Stomach (tissue), 9 donors: Measurements from ENCODE around the gene PDGFD. TPM values are rescaled to one million over a fixed set of nuclear protein-coding genes. Genes with fewer than 3 reads are reported as not detected.

Experiments
- DNase-seq, 2 donors: peaks; one replicate each; pipeline versions ENCODE4 v3.0.0 to v3.0.0-alpha.2; 2013 to 2019
- H3K27ac ChIP-seq, 5 donors: fragments of 200-600 bp in 4 of 5; sonication (generic) in 4 of 5; one replicate each; pipeline ENCODE4 v1.5.1; 2013 to 2019; ENCODE audit warnings: mild to moderate bottlenecking in 1 of 5, moderate library complexity in 1 of 5
- H3K27me3 ChIP-seq, 3 donors: fragments of 200-600 bp; sonication (generic); one replicate each; pipeline ENCODE4 v1.5.1; 2017 to 2019; ENCODE audit warnings: mixed run types in 1 of 3
- H3K36me3 ChIP-seq, 4 donors: fragments of 200-600 bp; sonication (generic); 1 replicate in 3 of 4; 2 replicates in 1 of 4; pipeline ENCODE4 v1.5.1; 2016 to 2019
- H3K4me1 ChIP-seq, 4 donors: fragments of 200-600 bp; sonication (generic); one replicate each; pipeline ENCODE4 v1.5.1; 2016 to 2019
- H3K4me3 ChIP-seq, 4 donors: fragments of 200-600 bp; sonication (generic) in 3 of 4; one replicate each; pipeline ENCODE4 v1.5.1; 2016 to 2019; ENCODE audit warnings: mild to moderate bottlenecking in 1 of 4
- H3K9me3 ChIP-seq, 4 donors: fragments of 200-600 bp; sonication (generic); one replicate each; pipeline ENCODE4 v1.5.1; 2016 to 2019
- EP300 ChIP-seq: sonication (generic); formaldehyde crosslinking; IDR thresholded peaks from one replicate; pipeline ENCODE4 v1.6.1; 2017; ENCODE audit warnings: antibody characterized with exemption
- POLR2A ChIP-seq, 4 donors: fragments of 450-650 bp; IDR thresholded peaks; one replicate each; pipeline ENCODE4 v1.6.1; 2016; ENCODE audit warnings: antibody characterized with exemption in 4 of 4, control low read depth in 2 of 4, mild to moderate bottlenecking in 1 of 4, moderate library complexity in 1 of 4
- POLR2AphosphoS5 ChIP-seq, 3 donors: sonication (generic); formaldehyde crosslinking; IDR thresholded peaks; one replicate each; pipeline ENCODE4 v1.6.1; 2016; ENCODE audit warnings: antibody characterized with exemption in 3 of 3
- WGBS, 5 donors: extraction: QIAGEN DNeasy Blood & Tissue Kit in 3 of 5; methylation state at CpG; one replicate each; pipeline versions ENCODE4 v1.1.5 to v1.1.7; 2013 to 2018; 5-methylcytosine and 5-hydroxymethylcytosine counted together
- intact Hi-C: fragments of 100-400 bp; cut with DNase I; formaldehyde crosslinking; loops from one replicate; pipeline ENCODE4 v1.15.1; 2023; ENCODE audit warnings: low total_unique reads
- polyA plus RNA-seq, 3 donors: library from polyadenylated mRNA; stranded (reverse); fragments of 200-250 nt; gene quantifications; one replicate each; pipeline ENCODE4 v1.2.3, GENCODE V29; 2013
- total RNA-seq, 5 donors: library from RNA; depleted of rRNA; stranded (reverse); fragments of >200 nt; gene quantifications; one replicate each; pipeline versions ENCODE4 v1.1.0 to v1.2.3, GENCODE V29; 2014 to 2016
- TF ChIP-seq, protein P1 (sequence below), 7 experiments: fragments of 450-650 bp in 4 of 7; fragments of 200-600 bp in 3 of 7; sonication (generic) in 3 of 7; IDR thresholded peaks; one replicate each; pipeline ENCODE4 v1.5.1; 2016 to 2019; ENCODE audit warnings: antibody characterized with exemption in 7 of 7, control low read depth in 2 of 7, mild to moderate bottlenecking in 1 of 7
- donor health status: healthy with polysubstance abuse.
- donor health status: Bipolar disorder and iron deficiency.
- donor health status: healthy.

The PDGFD gene
- total and polyA plus RNA-seq, 8 donors = 2.4 to 41.5 (median 9.0) TPM; not detected in 1

DNA sequence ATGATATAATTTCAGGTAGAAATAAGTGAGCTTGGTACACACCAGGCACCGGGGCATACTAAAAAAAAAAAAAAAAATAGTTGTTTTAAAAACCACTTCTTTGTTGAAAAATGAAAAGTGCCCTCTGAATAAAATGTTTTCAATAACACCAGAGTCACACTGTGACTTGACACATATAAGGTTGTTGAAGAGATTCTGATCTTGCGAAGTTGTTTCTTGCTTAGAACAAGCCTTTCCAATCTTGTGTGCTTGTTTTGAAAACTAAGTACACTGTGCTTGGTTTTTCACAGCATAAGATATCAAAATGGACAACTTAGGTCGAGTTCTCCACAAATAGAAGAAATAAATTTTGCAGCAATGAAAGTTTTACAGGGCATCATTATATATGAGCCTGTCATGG is 17.0 kb downstream of the PDGFD start:
- TF ChIP-seq EP300 (no peak), POLR2A (IDR thresholded peaks at IDR 0.05) (no peak), POLR2AphosphoS5 (IDR thresholded peaks at IDR 0.05) (no peak)
- TF ChIP-seq, protein P1, sequence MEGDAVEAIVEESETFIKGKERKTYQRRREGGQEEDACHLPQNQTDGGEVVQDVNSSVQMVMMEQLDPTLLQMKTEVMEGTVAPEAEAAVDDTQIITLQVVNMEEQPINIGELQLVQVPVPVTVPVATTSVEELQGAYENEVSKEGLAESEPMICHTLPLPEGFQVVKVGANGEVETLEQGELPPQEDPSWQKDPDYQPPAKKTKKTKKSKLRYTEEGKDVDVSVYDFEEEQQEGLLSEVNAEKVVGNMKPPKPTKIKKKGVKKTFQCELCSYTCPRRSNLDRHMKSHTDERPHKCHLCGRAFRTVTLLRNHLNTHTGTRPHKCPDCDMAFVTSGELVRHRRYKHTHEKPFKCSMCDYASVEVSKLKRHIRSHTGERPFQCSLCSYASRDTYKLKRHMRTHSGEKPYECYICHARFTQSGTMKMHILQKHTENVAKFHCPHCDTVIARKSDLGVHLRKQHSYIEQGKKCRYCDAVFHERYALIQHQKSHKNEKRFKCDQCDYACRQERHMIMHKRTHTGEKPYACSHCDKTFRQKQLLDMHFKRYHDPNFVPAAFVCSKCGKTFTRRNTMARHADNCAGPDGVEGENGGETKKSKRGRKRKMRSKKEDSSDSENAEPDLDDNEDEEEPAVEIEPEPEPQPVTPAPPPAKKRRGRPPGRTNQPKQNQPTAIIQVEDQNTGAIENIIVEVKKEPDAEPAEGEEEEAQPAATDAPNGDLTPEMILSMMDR (IDR thresholded peaks at IDR 0.05) = no peak
- WGBS, 5 donors = 71 to 76% (median 72%) methylated on average over 3 of the region's 3 CpGs
- Histone ChIP-seq H3K27ac (no peak overlapping the region), H3K4me3 (no peak overlapping the region), H3K36me3 (no peaks in the 10 kb centered on the region), H3K9me3 (no peaks in the 10 kb centered on the region), H3K4me1 (no peaks in the 10 kb centered on the region), H3K27me3 (no peaks in the 10 kb centered on the region)
- no peak for DNase-seq
- intact Hi-C loops = no loop called here

DNA sequence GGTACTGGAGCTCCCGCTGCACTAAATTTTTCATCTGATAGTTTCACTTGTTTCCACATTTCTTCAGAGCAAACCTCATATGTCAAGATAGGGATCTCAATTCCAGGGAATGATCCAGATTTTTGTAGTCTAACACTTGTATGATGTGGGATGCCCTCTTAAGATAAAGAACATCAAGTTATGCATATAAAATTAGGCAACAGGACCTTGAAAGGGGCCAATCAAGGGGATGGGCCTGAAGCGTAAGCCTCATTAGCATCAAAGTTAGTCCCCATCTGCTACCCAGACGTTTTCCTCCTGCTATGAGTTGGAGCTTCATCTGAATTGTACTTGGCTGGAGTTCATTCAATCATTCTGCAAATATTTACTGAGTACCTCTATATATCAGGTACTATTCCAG is 17.5 kb downstream of the PDGFD start:
- intact Hi-C loops = no loop called here
- TF ChIP-seq POLR2A (IDR thresholded peaks at IDR 0.05) (no peak), POLR2AphosphoS5 (IDR thresholded peaks at IDR 0.05) (no peak), EP300 (no peak)
- TF ChIP-seq, protein P1 (IDR thresholded peaks at IDR 0.05) = no peak
- Histone ChIP-seq H3K27me3 (no peaks in the 10 kb centered on the region), H3K4me1 (no peaks in the 10 kb centered on the region), H3K36me3 (no peaks in the 10 kb centered on the region), H3K27ac (no peak overlapping the region), H3K9me3 (no peaks in the 10 kb centered on the region), H3K4me3 (no peak overlapping the region)
- 68 to 76% (median 73%) methylated on average over 3 of the region's 3 CpGs for WGBS, 5 donors
- DNase-seq = no peak

DNA sequence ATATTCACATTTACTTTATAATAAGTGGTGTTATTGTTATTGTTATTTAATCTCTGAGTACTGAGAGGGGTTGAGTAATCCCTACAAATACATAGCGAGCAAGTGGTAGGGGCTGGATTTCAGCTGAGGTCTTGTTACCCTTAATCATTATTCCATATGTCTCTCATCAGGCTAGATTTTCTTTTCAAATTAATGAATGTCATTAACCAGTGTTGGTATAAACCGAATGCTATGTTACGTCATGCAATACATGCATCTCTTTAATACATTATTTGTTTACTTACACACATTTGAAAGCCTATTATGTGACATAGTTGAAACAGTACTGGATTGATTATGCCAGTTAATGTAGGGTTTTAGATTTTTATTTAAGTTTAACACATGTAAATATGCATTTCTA is 18.9 kb downstream of the PDGFD start:
- Histone ChIP-seq H3K27me3 (no peaks in the 10 kb centered on the region), H3K27ac (no peak overlapping the region), H3K36me3 (no peaks in the 10 kb centered on the region), H3K9me3 (no peaks in the 10 kb centered on the region), H3K4me3 (no peak overlapping the region), H3K4me1 (no peaks in the 10 kb centered on the region)
- 89 to 95% (median 91%) methylated on average over 3 of the region's 3 CpGs for WGBS, 5 donors
- TF ChIP-seq, protein P1 (IDR thresholded peaks at IDR 0.05) = no peak
- TF ChIP-seq EP300 (no peak), POLR2AphosphoS5 (IDR thresholded peaks at IDR 0.05) (no peak), POLR2A (IDR thresholded peaks at IDR 0.05) (no peak)
- intact Hi-C loops = no loop called here
- no peak for DNase-seq

DNA sequence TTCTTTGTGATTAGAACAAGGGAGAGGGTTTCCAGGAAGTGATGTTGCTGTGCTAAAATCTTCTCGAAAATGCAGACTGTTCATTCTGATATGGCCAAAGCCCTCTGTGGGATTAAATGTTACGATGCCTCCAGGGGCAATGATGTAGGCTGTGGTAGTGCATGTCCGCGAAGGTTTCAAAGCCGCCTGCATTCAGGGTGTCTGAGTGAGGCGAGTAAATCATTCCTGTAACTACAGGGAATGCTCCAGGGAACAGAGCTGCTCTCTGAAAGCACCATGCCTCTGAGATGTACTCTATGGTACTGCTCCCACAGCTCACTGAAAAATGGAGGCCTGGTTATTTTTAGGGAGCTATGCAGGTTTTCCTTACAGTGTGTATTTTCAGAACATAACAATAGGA is 21.2 kb downstream of the PDGFD start:
- no peaks in the 10 kb centered on the region for H3K9me3 ChIP-seq
- H3K27me3 ChIP-seq = no peaks in the 10 kb centered on the region
- TF ChIP-seq POLR2AphosphoS5 (IDR thresholded peaks at IDR 0.05) (no peak), EP300 (no peak), POLR2A (IDR thresholded peaks at IDR 0.05) (no peak)
- TF ChIP-seq, protein P1 (IDR thresholded peaks at IDR 0.05) = no peak
- WGBS, 5 donors = 93 to 95% (median 94%) methylated on average over 6 of the region's 6 CpGs
- H3K4me1 ChIP-seq = no peaks in the 10 kb centered on the region
- no peak overlapping the region for H3K27ac ChIP-seq
- DNase-seq = no peak
- H3K36me3 ChIP-seq = no peaks in the 10 kb centered on the region
- intact Hi-C loops = no loop called here
- no peak overlapping the region for H3K4me3 ChIP-seq
